Left ventricle myocardium superior (tissue), 1 donor: Measurements from ENCODE around the gene TACO1. TPM values are rescaled to one million over a fixed set of nuclear protein-coding genes. Genes with fewer than 3 reads are reported as not detected.

Experiments
- ATAC-seq: fragments of 200-7000 bp; cut with Tn5 transposase; one replicate; pipeline ENCODE4 v1.9.1; 2020; ENCODE audit warnings: mild to moderate bottlenecking, moderate library complexity
- DNase-seq: peaks from one replicate; pipeline ENCODE4 v3.0.0-alpha.2; 2020
- intact Hi-C: fragments of 100-400 bp; cut with micrococcal nuclease; formaldehyde crosslinking; loops from one replicate; pipeline ENCODE4 v1.11.0; 2022
- total RNA-seq: library from RNA; stranded (reverse); fragmentation: NEBNext Ultra II Directional; extraction: Animal tissue kit (Norgen Biotek cat#: 25700); gene quantifications from one replicate; pipeline ENCODE4 v1.2.1, GENCODE V29; 2021
- donor health status: DM: no; HTN: yes; CAD: no; lungs with severe emphysema.

The TACO1 gene
- total RNA-seq, 1 donor from 2014 or later, result 45.5 TPM

- intact Hi-C loops, result loop anchor here (2.0 kb wide), 1 partner anchor 41 kb away; no protein-coding TSS in a partner anchor
- ATAC-seq (no peak), DNase-seq (no peak)
Observed at GRCh38 chr17:63631626-63632025, 30.9 kb downstream of the TACO1 start.

GRCh38 chr17:63633742-63634141 is 33.0 kb downstream of the TACO1 start:
- intact Hi-C loops, result no loop called here

GRCh38 chr17:63634163-63634562 is 33.5 kb downstream of the TACO1 start:
- ATAC-seq, result peak; percentile 35
- no peak for DNase-seq
- intact Hi-C loops, result no loop called here

More at GRCh38 chr17:63633742-63634141, 33.0 kb downstream of the TACO1 start:
- DNase-seq, result no peak
- no peak for ATAC-seq

- no peak for ATAC-seq
Observed at GRCh38 chr17:63634816-63635215, 34.1 kb downstream of the TACO1 start.

GRCh38 chr17:63635290-63635689 is 34.6 kb downstream of the TACO1 start:
- no peak for DNase-seq
- intact Hi-C loops, result no loop called here
- ATAC-seq, result peak; percentile 8

More at GRCh38 chr17:63634816-63635215, 34.1 kb downstream of the TACO1 start:
- intact Hi-C loops, result no loop called here
- no peak for DNase-seq

GRCh38 chr17:63635787-63636186 is 35.1 kb downstream of the TACO1 start:
- intact Hi-C loops, result no loop called here
- ATAC-seq (peak; percentile 60), DNase-seq (no peak)

GRCh38 chr17:63639125-63639524 is 38.4 kb downstream of the TACO1 start:
- intact Hi-C loops, result no loop called here
- ATAC-seq (no peak), DNase-seq (no peak)

- DNase-seq (no peak), ATAC-seq (no peak)
- intact Hi-C loops, result no loop called here
Observed at GRCh38 chr17:63640038-63640437, 39.3 kb downstream of the TACO1 start.

GRCh38 chr17:63641692-63642448 is 41.2 kb downstream of the TACO1 start:
- ATAC-seq, result peak; percentile 67
- no peak for DNase-seq
- intact Hi-C loops, result no loop called here

GRCh38 chr17:63644846-63645245 is 44.2 kb downstream of the TACO1 start:
- no peak for ATAC-seq
- intact Hi-C loops, result no loop called here
- no peak for DNase-seq

- intact Hi-C loops, result no loop called here
- ATAC-seq, result peak; percentile 54
- no peak for DNase-seq
Observed at GRCh38 chr17:63645775-63646487, 45.2 kb downstream of the TACO1 start.

- DNase-seq, result no peak
- intact Hi-C loops, result no loop called here
- peak; percentile 7 for ATAC-seq
Observed at GRCh38 chr17:63646488-63646806, 45.8 kb downstream of the TACO1 start.

- ATAC-seq, result no peak
- no peak for DNase-seq
- intact Hi-C loops, result no loop called here
Observed at GRCh38 chr17:63647065-63647725, 46.5 kb downstream of the TACO1 start.

- ATAC-seq (no peak), DNase-seq (no peak)
- intact Hi-C loops, result no loop called here
Observed at GRCh38 chr17:63647936-63648335, 47.2 kb downstream of the TACO1 start.

GRCh38 chr17:63649813-63650212 is 49.1 kb downstream of the TACO1 start:
- intact Hi-C loops, result no loop called here
- DNase-seq, result no peak
- ATAC-seq, result no peak

GRCh38 chr17:63652106-63652505 is 51.4 kb downstream of the TACO1 start:
- ATAC-seq (peak; percentile 72), DNase-seq (no peak)
- intact Hi-C loops, result no loop called here

GRCh38 chr17:63653050-63653449 is 52.4 kb downstream of the TACO1 start:
- intact Hi-C loops, result no loop called here
- DNase-seq (no peak), ATAC-seq (peak; percentile 75)

- intact Hi-C loops, result no loop called here
- DNase-seq (no peak), ATAC-seq (no peak)
Observed at GRCh38 chr17:63657786-63658185, 57.1 kb downstream of the TACO1 start.
